Breast epithelium (tissue), 3 donors: ENCODE results near the gene PPP6R3.

Experiments used
- POLR2A ChIP-seq: fragments of 450-650 bp; IDR thresholded peaks from one replicate; pipeline ENCODE4 v1.6.1; 2016; ENCODE audit warnings: antibody characterized with exemption, mild to moderate bottlenecking, moderate library complexity
- POLR2AphosphoS5 ChIP-seq, 3 donors: sonication (generic); formaldehyde crosslinking; IDR thresholded peaks; one replicate each; pipeline ENCODE4 v1.6.1; 2017; ENCODE audit warnings: antibody characterized with exemption in 3 of 3
- TF ChIP-seq, protein P1 (sequence below), 3 donors: fragments of 450-650 bp; IDR thresholded peaks; one replicate each; pipeline ENCODE4 v1.5.1; 2016 to 2017; ENCODE audit warnings: antibody characterized with exemption in 3 of 3, mild to moderate bottlenecking in 3 of 3, moderate library complexity in 3 of 3

DNA sequence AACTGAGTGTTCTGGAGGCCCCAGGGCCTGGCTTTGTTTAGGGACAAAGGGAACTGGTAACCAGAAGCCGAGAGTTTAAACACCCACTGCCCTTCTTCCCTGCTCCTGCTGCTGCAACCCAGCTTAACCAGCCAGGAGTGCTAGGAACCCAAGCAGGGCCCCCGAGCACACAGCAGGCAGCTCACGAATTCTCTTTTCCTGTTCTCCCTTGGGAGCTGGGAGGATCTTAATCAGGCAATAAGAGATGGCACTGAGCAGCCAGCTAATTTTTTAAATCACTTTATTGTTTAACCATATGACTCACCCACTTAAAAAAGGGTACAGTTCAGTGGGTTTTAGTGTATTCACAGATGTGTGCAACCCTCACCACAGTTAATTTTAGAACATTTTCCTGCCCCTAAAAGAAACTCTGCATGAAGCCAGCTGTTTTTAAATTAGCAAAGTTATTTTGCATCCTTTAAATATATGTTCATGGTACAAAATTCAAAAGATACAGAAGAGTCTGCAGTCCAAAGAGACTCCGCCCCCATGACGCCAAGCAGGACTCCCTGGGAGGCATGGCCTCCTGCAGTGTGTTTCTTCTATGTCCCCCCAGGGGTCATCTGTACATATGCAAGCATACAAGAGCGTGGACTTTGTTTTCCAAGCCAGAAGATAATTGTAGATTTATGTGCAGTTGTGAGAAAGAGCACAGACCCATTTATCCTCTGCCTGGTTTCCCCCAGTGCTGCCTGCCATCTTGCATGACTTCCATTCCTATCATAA lies 18.9 kb upstream of the PPP6R3 start:
- TF ChIP-seq, protein P1, sequence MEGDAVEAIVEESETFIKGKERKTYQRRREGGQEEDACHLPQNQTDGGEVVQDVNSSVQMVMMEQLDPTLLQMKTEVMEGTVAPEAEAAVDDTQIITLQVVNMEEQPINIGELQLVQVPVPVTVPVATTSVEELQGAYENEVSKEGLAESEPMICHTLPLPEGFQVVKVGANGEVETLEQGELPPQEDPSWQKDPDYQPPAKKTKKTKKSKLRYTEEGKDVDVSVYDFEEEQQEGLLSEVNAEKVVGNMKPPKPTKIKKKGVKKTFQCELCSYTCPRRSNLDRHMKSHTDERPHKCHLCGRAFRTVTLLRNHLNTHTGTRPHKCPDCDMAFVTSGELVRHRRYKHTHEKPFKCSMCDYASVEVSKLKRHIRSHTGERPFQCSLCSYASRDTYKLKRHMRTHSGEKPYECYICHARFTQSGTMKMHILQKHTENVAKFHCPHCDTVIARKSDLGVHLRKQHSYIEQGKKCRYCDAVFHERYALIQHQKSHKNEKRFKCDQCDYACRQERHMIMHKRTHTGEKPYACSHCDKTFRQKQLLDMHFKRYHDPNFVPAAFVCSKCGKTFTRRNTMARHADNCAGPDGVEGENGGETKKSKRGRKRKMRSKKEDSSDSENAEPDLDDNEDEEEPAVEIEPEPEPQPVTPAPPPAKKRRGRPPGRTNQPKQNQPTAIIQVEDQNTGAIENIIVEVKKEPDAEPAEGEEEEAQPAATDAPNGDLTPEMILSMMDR (IDR thresholded peaks at IDR 0.05) = no peak
- TF ChIP-seq POLR2AphosphoS5 (IDR thresholded peaks at IDR 0.05) (no peak), POLR2A (no peak)
